Right lobe of liver (tissue), 4 donors: Measurements from ENCODE around the gene IPO13.

Experiments
- CTCF ChIP-seq, 4 donors: fragments of 200-600 bp in 3 of 4; fragments of 450-650 bp in 1 of 4; IDR thresholded peaks; one replicate each; pipeline versions ENCODE4 v1.5.1 to v1.8.0; 2016 to 2022; ENCODE audit warnings: antibody characterized with exemption in 4 of 4, mild to moderate bottlenecking in 2 of 4
- POLR2A ChIP-seq: fragments of 450-650 bp; IDR thresholded peaks from one replicate; pipeline ENCODE4 v1.6.1; 2017; ENCODE audit warnings: antibody characterized with exemption, mild to moderate bottlenecking
- donor health status: DM: no; HTN: no; CAD: no.
- donor health status: DM: no; HTN: no; CAD: no.
- donor health status: DM: no; HTN: yes; CAD: no.

GRCh38 chr1:43998000-43998378 is 51.2 kb downstream of the IPO13 start:
- TF ChIP-seq CTCF (IDR thresholded peaks at IDR 0.05) (no peak), POLR2A (no peak)
